ENCODE results near the gene ARMC10.
"Not testable (repeated sequence)": the region's sequence is repeated elsewhere in the genome, so short reads cannot be mapped to it uniquely, and the experiment has no call there.

Gene ARMC10

GRCh38 chr7:103129702-103130549, 55.0 kb downstream of the ARMC10 start:
- DNase-seq: no peak

- DNase-seq: no peak
These were observed 56.1 kb downstream of the ARMC10 start for GRCh38 chr7:103130901-103131624.

GRCh38 chr7:103132995-103133688, 58.2 kb downstream of the ARMC10 start:
- no peak for DNase-seq

- no peak for DNase-seq
These were observed 60.1 kb downstream of the ARMC10 start for GRCh38 chr7:103134836-103135554.

- no peak for DNase-seq
These were observed 65.1 kb downstream of the ARMC10 start for GRCh38 chr7:103140061-103140460.

GRCh38 chr7:103140685-103141084, 65.7 kb downstream of the ARMC10 start:
- DNase-seq: no peak

- no peak for DNase-seq
These were observed 66.9 kb downstream of the ARMC10 start for GRCh38 chr7:103141753-103142404.

- no peak for DNase-seq
These were observed 67.6 kb downstream of the ARMC10 start for GRCh38 chr7:103142494-103142893.

- no peak for DNase-seq
These were observed 68.9 kb downstream of the ARMC10 start for GRCh38 chr7:103143868-103144267.

GRCh38 chr7:103144754-103145153, 69.8 kb downstream of the ARMC10 start:
- DNase-seq: not testable (repeated sequence)

- DNase-seq: no peak
These were observed 73.4 kb downstream of the ARMC10 start for GRCh38 chr7:103148131-103148993.

Data from cortex of kidney (tissue), 1 donor.